OCI-LY7 (cell line): ENCODE results near the gene VPS4A.

Source experiments
- CTCF ChIP-seq: fragments of 200-600 bp; sonication (generic); conservative IDR thresholded peaks from 2 replicates; pipeline ENCODE4 v1.5.1; 2014; ENCODE audit warnings: mild to moderate bottlenecking, antibody characterized with exemption, low read length, moderate library complexity, mixed read lengths
- EZH2phosphoT487 ChIP-seq: fragments of 200-600 bp; sonication (generic); IDR thresholded peaks from 2 replicates; pipeline ENCODE4 v1.6.1; 2018; ENCODE audit warnings: low read depth, borderline replicate concordance, mild to moderate bottlenecking, mixed run types, antibody characterized with exemption, low read length, moderate library complexity, mixed read lengths

- no peak for TF ChIP-seq CTCF
- no peak for TF ChIP-seq EZH2phosphoT487
Observed at GRCh38 chr16:69318177-69318910, 7.2 kb downstream of the VPS4A start.
